GM13976 (cell line): ENCODE results near the gene CCNL1.

ENCODE experiments used
- DNase-seq: peaks from one replicate; pipeline ENCODE4 v3.0.0; 2012; ENCODE audit warnings: low spot score
- CTCF ChIP-seq: IDR thresholded peaks from 2 replicates; pipeline ENCODE4 v1.5.1; 2012; ENCODE audit warnings: borderline replicate concordance, mild to moderate bottlenecking; ENCODE audit not compliant: insufficient read depth; ENCODE audit errors: extremely low read depth, missing control alignments, control extremely low read depth
- in situ Hi-C: fragments of 300-500 bp; cut with MboI; formaldehyde crosslinking; loops from one replicate; pipeline ENCODE4 v1.12.0; 2022; ENCODE audit warnings: low sequenced_read_pairs, mixed read lengths, inconsistent platforms; ENCODE audit not compliant: unreplicated experiment

CCNL1 gene

GRCh38 chr3:157152438-157152837 lies 7.5 kb downstream of the CCNL1 start:
- no peak for DNase-seq
- TF ChIP-seq CTCF: no peak
- in situ Hi-C loops: no loop called here

- TF ChIP-seq CTCF: no peak
- no peak for DNase-seq
- in situ Hi-C loops: no loop called here
These were observed 8.3 kb downstream of the CCNL1 start for GRCh38 chr3:157151627-157152026.

- no peak for TF ChIP-seq CTCF
- in situ Hi-C loops: no loop called here
- DNase-seq: no peak
These were observed 8.8 kb downstream of the CCNL1 start for GRCh38 chr3:157151151-157151550.

GRCh38 chr3:157149136-157149696 lies 10.7 kb downstream of the CCNL1 start:
- DNase-seq: no peak
- TF ChIP-seq CTCF: no peak
- in situ Hi-C loops: loop anchor here (25.0 kb wide), 1 partner anchor 987 kb away; no protein-coding TSS in a partner anchor

GRCh38 chr3:157148196-157148889 lies 11.6 kb downstream of the CCNL1 start:
- in situ Hi-C loops: loop anchor here (25.0 kb wide), 1 partner anchor 986 kb away; no protein-coding TSS in a partner anchor
- TF ChIP-seq CTCF: no peak
- DNase-seq: no peak

- in situ Hi-C loops: loop anchor here (25.0 kb wide), 1 partner anchor 985 kb away; no protein-coding TSS in a partner anchor
- no peak for DNase-seq
- no peak for TF ChIP-seq CTCF
These were observed 12.7 kb downstream of the CCNL1 start for GRCh38 chr3:157147099-157147803.
